Tibial nerve (tissue), 4 donors: ENCODE results near the gene SLC24A3. TPM values are rescaled to one million over a fixed set of nuclear protein-coding genes. Genes with fewer than 3 reads are reported as not detected.
A peak's percentile ranks its signal among the peaks of the same experiment; 100 is the strongest.

Experiments
- DNase-seq, 2 donors: peaks; one replicate each; pipeline ENCODE4 v3.0.0-alpha.2; 2019; ENCODE audit warnings: low spot score in 2 of 2
- H3K27ac ChIP-seq, 4 donors: fragments of 200-600 bp; sonication (generic) in 3 of 4; one replicate each; pipeline ENCODE4 v1.5.1; 2017 to 2019; ENCODE audit warnings: mild to moderate bottlenecking in 1 of 4
- H3K27me3 ChIP-seq, 2 donors: fragments of 200-600 bp; sonication (generic) in 1 of 2; one replicate each; pipeline versions ENCODE4 v1.5.1 to v1.6.0; 2017 to 2019
- H3K36me3 ChIP-seq, 3 donors: fragments of 200-600 bp; sonication (generic); one replicate each; pipeline ENCODE4 v1.5.1; 2018 to 2019
- H3K4me1 ChIP-seq, 4 donors: fragments of 200-600 bp; sonication (generic) in 3 of 4; one replicate each; pipeline ENCODE4 v1.5.1; 2017 to 2019
- H3K4me3 ChIP-seq, 4 donors: fragments of 200-600 bp; sonication (generic) in 3 of 4; one replicate each; pipeline ENCODE4 v1.5.1; 2017 to 2019; ENCODE audit warnings: mild to moderate bottlenecking in 1 of 4, moderate library complexity in 1 of 4
- H3K9me3 ChIP-seq, 4 donors: fragments of 200-600 bp; sonication (generic) in 3 of 4; one replicate each; pipeline ENCODE4 v1.5.1; 2017 to 2019
- EP300 ChIP-seq, 2 donors: sonication (generic); formaldehyde crosslinking; IDR thresholded peaks; one replicate each; pipeline ENCODE4 v1.6.1; 2017; ENCODE audit warnings: antibody characterized with exemption in 2 of 2, mild to moderate bottlenecking in 1 of 2
- POLR2A ChIP-seq, 2 donors: fragments of 450-650 bp; IDR thresholded peaks; one replicate each; pipeline ENCODE4 v1.6.1; 2017; ENCODE audit warnings: antibody characterized with exemption in 2 of 2, mild to moderate bottlenecking in 2 of 2, moderate library complexity in 2 of 2
- WGBS, 2 donors: methylation state at CpG; one replicate each; pipeline ENCODE4 v1.1.5; 2018; 5-methylcytosine and 5-hydroxymethylcytosine counted together
- total RNA-seq, 4 donors: library from RNA; depleted of rRNA; stranded (reverse); fragments of >200 nt; gene quantifications; one replicate each; pipeline ENCODE4 v1.1.0, GENCODE V29; 2016
- TF ChIP-seq, protein P1 (sequence below), 5 experiments: fragments of 200-600 bp in 3 of 5; fragments of 450-650 bp in 2 of 5; sonication (generic) in 3 of 5; IDR thresholded peaks; one replicate each; pipeline ENCODE4 v1.5.1; 2016 to 2019; ENCODE audit warnings: antibody characterized with exemption in 5 of 5, mild to moderate bottlenecking in 3 of 5, moderate library complexity in 2 of 5

Gene SLC24A3
- total RNA-seq, 4 donors from 2014 or later, result 1.3 to 4.0 (median 2.7) TPM

GRCh38 chr20:19588241-19588640 is 375.8 kb downstream of the SLC24A3 start:
- H3K27me3 ChIP-seq, result no peaks in the 10 kb centered on the region
- TF ChIP-seq, protein P1, sequence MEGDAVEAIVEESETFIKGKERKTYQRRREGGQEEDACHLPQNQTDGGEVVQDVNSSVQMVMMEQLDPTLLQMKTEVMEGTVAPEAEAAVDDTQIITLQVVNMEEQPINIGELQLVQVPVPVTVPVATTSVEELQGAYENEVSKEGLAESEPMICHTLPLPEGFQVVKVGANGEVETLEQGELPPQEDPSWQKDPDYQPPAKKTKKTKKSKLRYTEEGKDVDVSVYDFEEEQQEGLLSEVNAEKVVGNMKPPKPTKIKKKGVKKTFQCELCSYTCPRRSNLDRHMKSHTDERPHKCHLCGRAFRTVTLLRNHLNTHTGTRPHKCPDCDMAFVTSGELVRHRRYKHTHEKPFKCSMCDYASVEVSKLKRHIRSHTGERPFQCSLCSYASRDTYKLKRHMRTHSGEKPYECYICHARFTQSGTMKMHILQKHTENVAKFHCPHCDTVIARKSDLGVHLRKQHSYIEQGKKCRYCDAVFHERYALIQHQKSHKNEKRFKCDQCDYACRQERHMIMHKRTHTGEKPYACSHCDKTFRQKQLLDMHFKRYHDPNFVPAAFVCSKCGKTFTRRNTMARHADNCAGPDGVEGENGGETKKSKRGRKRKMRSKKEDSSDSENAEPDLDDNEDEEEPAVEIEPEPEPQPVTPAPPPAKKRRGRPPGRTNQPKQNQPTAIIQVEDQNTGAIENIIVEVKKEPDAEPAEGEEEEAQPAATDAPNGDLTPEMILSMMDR (IDR thresholded peaks at IDR 0.05), result no peak
- TF ChIP-seq EP300 (IDR thresholded peaks at IDR 0.05), result no peak
- no peak for TF ChIP-seq POLR2A (IDR thresholded peaks at IDR 0.05)
- H3K36me3 ChIP-seq, result no peaks in the 10 kb centered on the region
- H3K4me3 ChIP-seq, result no peak overlapping the region
- H3K27ac ChIP-seq, result no peak overlapping the region
- DNase-seq, result no peak
- WGBS, 2 donors, result 82 to 88% methylated on average over 4 of the region's 4 CpGs
- no peaks in the 10 kb centered on the region for H3K9me3 ChIP-seq
- peaks cover 0 to 6% (median 0%) of the 10 kb centered on the region in 4 donors for H3K4me1 ChIP-seq

GRCh38 chr20:19588732-19589131 is 376.3 kb downstream of the SLC24A3 start:
- H3K9me3 ChIP-seq, result no peaks in the 10 kb centered on the region
- no peaks in the 10 kb centered on the region for H3K27me3 ChIP-seq
- H3K27ac ChIP-seq, result no peak overlapping the region
- DNase-seq, result peak in 1 of 2 donors; percentile 17
- H3K36me3 ChIP-seq, result no peaks in the 10 kb centered on the region
- no peak overlapping the region for H3K4me3 ChIP-seq
- 60 to 64% methylated on average over 5 of the region's 5 CpGs for WGBS, 2 donors
- peaks cover 0 to 6% (median 0%) of the 10 kb centered on the region in 4 donors for H3K4me1 ChIP-seq
- TF ChIP-seq EP300 (IDR thresholded peaks at IDR 0.05) (no peak), POLR2A (IDR thresholded peaks at IDR 0.05) (no peak)
- TF ChIP-seq, protein P1 (IDR thresholded peaks at IDR 0.05), result no peak

DNA sequence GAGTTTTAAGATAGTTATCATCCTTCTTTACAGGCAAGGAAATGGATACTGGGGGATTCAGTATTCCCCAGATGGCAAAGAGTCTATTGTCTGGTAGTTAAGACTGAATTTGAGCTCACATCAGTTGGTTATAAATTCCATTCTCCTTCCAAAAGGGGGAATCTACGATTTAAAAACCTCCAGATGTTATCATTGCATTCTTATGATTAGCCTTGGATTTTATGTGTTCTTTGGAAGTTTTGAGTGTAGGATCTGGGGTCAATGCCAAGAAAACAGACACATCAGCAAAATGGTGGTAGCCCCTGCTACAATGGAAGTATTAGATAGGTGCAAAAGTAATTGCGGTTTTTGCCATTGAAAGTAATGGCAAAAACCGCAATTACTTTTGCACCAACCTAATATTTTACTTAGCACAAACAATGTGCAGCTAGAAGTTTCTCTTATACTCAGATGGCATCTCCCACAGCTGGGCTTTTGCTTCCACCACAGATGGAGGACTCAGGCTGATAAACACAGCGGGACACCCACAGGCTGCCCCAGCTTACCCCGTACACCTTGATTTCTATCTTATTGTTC is 377.4 kb downstream of the SLC24A3 start:
- H3K9me3 ChIP-seq, result no peaks in the 10 kb centered on the region
- no peak for TF ChIP-seq POLR2A (IDR thresholded peaks at IDR 0.05)
- no peak for TF ChIP-seq EP300 (IDR thresholded peaks at IDR 0.05)
- TF ChIP-seq, protein P1 (IDR thresholded peaks at IDR 0.05), result no peak
- no peaks in the 10 kb centered on the region for H3K36me3 ChIP-seq
- H3K4me1 ChIP-seq, result peaks cover 0 to 6% (median 0%) of the 10 kb centered on the region in 4 donors
- 84 to 85% methylated on average over 5 of the region's 5 CpGs for WGBS, 2 donors
- H3K27ac ChIP-seq, result no peak overlapping the region
- no peaks in the 10 kb centered on the region for H3K27me3 ChIP-seq
- no peak overlapping the region for H3K4me3 ChIP-seq
- no peak for DNase-seq

GRCh38 chr20:19590382-19590781 is 377.9 kb downstream of the SLC24A3 start:
- no peak for DNase-seq

DNA sequence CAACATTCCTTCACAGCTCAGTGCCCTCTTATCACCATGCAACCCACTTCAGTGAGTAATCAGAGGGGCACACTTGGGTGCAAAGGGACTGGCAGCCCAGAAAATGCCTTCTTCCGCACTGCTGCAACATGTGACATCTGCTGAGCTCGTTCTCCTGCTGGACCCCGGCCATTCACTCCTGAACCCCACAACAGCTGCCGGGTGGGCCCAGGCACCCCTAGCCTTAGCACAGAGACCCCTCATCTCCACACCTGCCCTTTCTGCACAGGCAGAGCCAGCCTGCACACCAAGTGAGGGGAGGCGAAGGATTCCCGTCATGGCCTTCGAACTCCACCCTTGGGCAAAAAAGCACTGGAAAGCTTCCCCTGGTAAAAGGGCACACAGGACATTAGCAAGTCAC is 381.3 kb downstream of the SLC24A3 start:
- Histone ChIP-seq H3K27me3 (no peaks in the 10 kb centered on the region), H3K9me3 (no peaks in the 10 kb centered on the region), H3K4me3 (no peak overlapping the region), H3K36me3 (no peaks in the 10 kb centered on the region), H3K4me1 (peaks cover 0 to 6% (median 0%) of the 10 kb centered on the region in 4 donors), H3K27ac (no peak overlapping the region)
- DNase-seq, result no peak
- WGBS, 2 donors, result 94 to 99% methylated on average over 6 to 7 of the region's 7 CpGs
- TF ChIP-seq, protein P1 (IDR thresholded peaks at IDR 0.05), result no peak
- no peak for TF ChIP-seq EP300 (IDR thresholded peaks at IDR 0.05)
- TF ChIP-seq POLR2A (IDR thresholded peaks at IDR 0.05), result no peak

More at GRCh38 chr20:19590382-19590781, 377.9 kb downstream of the SLC24A3 start:
- H3K4me3 ChIP-seq, result no peak overlapping the region
- no peak overlapping the region for H3K27ac ChIP-seq
- no peak for TF ChIP-seq POLR2A (IDR thresholded peaks at IDR 0.05)
- TF ChIP-seq EP300 (IDR thresholded peaks at IDR 0.05), result no peak
- TF ChIP-seq, protein P1 (IDR thresholded peaks at IDR 0.05), result no peak
- no peaks in the 10 kb centered on the region for H3K36me3 ChIP-seq
- H3K27me3 ChIP-seq, result no peaks in the 10 kb centered on the region
- no peaks in the 10 kb centered on the region for H3K9me3 ChIP-seq
- peaks cover 0 to 6% (median 0%) of the 10 kb centered on the region in 4 donors for H3K4me1 ChIP-seq
- 94 to 98% methylated on average over 2 to 3 of the region's 3 CpGs for WGBS, 2 donors
